ENCODE data around the gene SLC25A29. TPM values are rescaled to one million over a fixed set of nuclear protein-coding genes. Genes with fewer than 3 reads are reported as not detected.

Gene SLC25A29
- total and polyA plus RNA-seq, 2 of the 13 experiments (the other 11 are each of a cell fraction or from before 2014, with no cell fraction given), result 12.2 to 17.2 TPM

DNA sequence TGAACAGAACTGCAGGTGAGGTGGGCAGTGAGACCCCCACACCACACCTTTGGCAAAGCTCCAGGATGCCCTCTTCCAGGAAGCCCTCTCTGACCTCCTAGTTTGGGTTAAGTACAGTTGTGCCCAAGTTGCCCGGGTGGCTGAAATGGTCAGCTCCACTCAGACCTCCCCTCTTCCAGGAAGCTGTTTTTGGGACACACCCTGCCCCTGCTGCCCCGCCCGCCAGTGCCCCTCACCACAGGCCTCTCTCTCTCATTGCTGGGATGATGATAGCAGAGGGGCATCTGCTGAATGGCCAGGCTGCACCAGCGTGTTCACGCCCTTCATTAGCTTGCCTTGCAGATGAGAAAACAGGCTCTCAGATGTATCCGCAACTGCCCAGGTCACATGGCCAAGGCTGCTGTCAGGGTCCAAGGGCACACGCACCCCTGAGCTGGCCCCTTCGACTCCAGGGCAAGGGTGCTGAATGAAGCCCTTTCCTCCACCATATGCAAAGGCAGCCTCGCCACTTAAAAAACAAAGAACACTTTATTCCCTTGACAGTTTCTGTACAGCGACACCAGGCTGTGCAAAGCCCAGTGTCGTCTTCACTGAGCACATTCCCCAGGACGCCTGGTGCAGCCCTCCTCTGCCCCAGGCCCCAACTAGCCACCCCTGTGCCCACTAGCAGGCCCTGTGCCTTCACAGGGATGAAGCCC, 15.5 kb downstream of the SLC25A29 start (continued):
- TF ChIP-seq HOXA7 (CRISPR knock-in tag; IDR thresholded peaks at IDR 0.05) (no peak), ZFP36 (IDR thresholded peaks at IDR 0.05; ENCODE audit: borderline replicate concordance, low read depth, low read length, partially characterized antibody) (no peak), PCBP1 (IDR thresholded peaks at IDR 0.05; ENCODE audit: borderline replicate concordance, low read depth, low read length) (no peak), MIER2 (CRISPR knock-in tag; IDR thresholded peaks at IDR 0.05) (no peak), ZNF616 (CRISPR knock-in tag; IDR thresholded peaks at IDR 0.05; ENCODE audit: low read depth) (no peak), SMAD3 (CRISPR knock-in tag; IDR thresholded peaks at IDR 0.05) (peak; percentile 37; the same call in 1 of the 2 replicates), ZNF224 (CRISPR knock-in tag; IDR thresholded peaks at IDR 0.05) (no peak), ELF1 (CRISPR knock-in tag; IDR thresholded peaks at IDR 0.05) (no peak), PLRG1 (conservative IDR thresholded peaks at IDR 0.05) (no peak), ZFY (CRISPR knock-in tag; IDR thresholded peaks at IDR 0.05) (no peak; the same call in 1 of the 2 replicates), DBP (CRISPR knock-in tag; IDR thresholded peaks at IDR 0.05; ENCODE audit: not compliant biosample characterization) (no peak), ZNF570 (CRISPR knock-in tag; IDR thresholded peaks at IDR 0.05; ENCODE audit: borderline replicate concordance) (no peak), ZNF737 (CRISPR knock-in tag; IDR thresholded peaks at IDR 0.05; ENCODE audit: borderline replicate concordance) (no peak), SSRP1 (CRISPR knock-in tag; IDR thresholded peaks at IDR 0.05) (no peak), JUN (CRISPR knock-in tag; IDR thresholded peaks at IDR 0.05) (0 out of 2 replicates have a peak, but pooled peaks have one; percentile 35), ZBTB4 (CRISPR knock-in tag; IDR thresholded peaks at IDR 0.05; ENCODE audit: borderline replicate concordance) (peak; percentile 76; the same call in 1 of the 2 replicates)
- TF ChIP-seq, protein P1, sequence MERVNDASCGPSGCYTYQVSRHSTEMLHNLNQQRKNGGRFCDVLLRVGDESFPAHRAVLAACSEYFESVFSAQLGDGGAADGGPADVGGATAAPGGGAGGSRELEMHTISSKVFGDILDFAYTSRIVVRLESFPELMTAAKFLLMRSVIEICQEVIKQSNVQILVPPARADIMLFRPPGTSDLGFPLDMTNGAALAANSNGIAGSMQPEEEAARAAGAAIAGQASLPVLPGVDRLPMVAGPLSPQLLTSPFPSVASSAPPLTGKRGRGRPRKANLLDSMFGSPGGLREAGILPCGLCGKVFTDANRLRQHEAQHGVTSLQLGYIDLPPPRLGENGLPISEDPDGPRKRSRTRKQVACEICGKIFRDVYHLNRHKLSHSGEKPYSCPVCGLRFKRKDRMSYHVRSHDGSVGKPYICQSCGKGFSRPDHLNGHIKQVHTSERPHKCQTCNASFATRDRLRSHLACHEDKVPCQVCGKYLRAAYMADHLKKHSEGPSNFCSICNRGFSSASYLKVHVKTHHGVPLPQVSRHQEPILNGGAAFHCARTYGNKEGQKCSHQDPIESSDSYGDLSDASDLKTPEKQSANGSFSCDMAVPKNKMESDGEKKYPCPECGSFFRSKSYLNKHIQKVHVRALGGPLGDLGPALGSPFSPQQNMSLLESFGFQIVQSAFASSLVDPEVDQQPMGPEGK (CRISPR knock-in tag; IDR thresholded peaks at IDR 0.05), result peak; percentile 64; the same call in 1 of the 2 replicates
- TF ChIP-seq, protein P2, sequence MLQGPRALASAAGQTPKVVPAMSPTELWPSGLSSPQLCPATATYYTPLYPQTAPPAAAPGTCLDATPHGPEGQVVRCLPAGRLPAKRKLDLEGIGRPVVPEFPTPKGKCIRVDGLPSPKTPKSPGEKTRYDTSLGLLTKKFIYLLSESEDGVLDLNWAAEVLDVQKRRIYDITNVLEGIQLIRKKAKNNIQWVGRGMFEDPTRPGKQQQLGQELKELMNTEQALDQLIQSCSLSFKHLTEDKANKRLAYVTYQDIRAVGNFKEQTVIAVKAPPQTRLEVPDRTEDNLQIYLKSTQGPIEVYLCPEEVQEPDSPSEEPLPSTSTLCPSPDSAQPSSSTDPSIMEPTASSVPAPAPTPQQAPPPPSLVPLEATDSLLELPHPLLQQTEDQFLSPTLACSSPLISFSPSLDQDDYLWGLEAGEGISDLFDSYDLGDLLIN (CRISPR knock-in tag; IDR thresholded peaks at IDR 0.05; ENCODE audit: borderline replicate concordance), result no peak
- TF ChIP-seq, protein P3, sequence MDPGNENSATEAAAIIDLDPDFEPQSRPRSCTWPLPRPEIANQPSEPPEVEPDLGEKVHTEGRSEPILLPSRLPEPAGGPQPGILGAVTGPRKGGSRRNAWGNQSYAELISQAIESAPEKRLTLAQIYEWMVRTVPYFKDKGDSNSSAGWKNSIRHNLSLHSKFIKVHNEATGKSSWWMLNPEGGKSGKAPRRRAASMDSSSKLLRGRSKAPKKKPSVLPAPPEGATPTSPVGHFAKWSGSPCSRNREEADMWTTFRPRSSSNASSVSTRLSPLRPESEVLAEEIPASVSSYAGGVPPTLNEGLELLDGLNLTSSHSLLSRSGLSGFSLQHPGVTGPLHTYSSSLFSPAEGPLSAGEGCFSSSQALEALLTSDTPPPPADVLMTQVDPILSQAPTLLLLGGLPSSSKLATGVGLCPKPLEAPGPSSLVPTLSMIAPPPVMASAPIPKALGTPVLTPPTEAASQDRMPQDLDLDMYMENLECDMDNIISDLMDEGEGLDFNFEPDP (CRISPR knock-in tag; conservative IDR thresholded peaks at IDR 0.05), result no peak
